ENCODE measurements around the gene NOL4L. TPM values are rescaled to one million over a fixed set of nuclear protein-coding genes. Genes with fewer than 3 reads are reported as not detected.

Gene NOL4L
- polyA plus RNA-seq, 1 experiment, result 10.9 TPM

- ChIA-PET CTCF (no interaction called here), POLR2A (no interaction called here)
- Histone ChIP-seq H3K4me3 (ENCODE audit: low read depth, low read length) (no peak overlapping the region), H3K36me3 (ENCODE audit: control insufficient read depth, insufficient read depth, low read length) (no peaks in the 10 kb centered on the region), H3K27me3 (ENCODE audit: control insufficient read depth, insufficient read depth, low read length) (no peaks in the 10 kb centered on the region)
- no peak for DNase-seq (ENCODE audit: low read depth)
- no peak for TF ChIP-seq CTCF (IDR thresholded peaks at IDR 0.05; ENCODE audit: insufficient read depth, low read depth, low read length)
Measured at GRCh38 chr20:32563311-32564272, 21.5 kb downstream of the NOL4L start.

GRCh38 chr20:32562495-32562911, 22.6 kb downstream of the NOL4L start:
- no peak for TF ChIP-seq CTCF (IDR thresholded peaks at IDR 0.05; ENCODE audit: insufficient read depth, low read depth, low read length)
- no peak for DNase-seq (ENCODE audit: low read depth)
- CTCF ChIA-PET, result no interaction called here
- POLR2A ChIA-PET, result no interaction called here
- Histone ChIP-seq H3K4me3 (ENCODE audit: low read depth, low read length) (no peak overlapping the region), H3K27me3 (ENCODE audit: control insufficient read depth, insufficient read depth, low read length) (no peaks in the 10 kb centered on the region), H3K36me3 (ENCODE audit: control insufficient read depth, insufficient read depth, low read length) (no peaks in the 10 kb centered on the region)

- no peak for TF ChIP-seq CTCF (IDR thresholded peaks at IDR 0.05; ENCODE audit: insufficient read depth, low read depth, low read length)
- Histone ChIP-seq H3K27me3 (ENCODE audit: control insufficient read depth, insufficient read depth, low read length) (no peaks in the 10 kb centered on the region), H3K36me3 (ENCODE audit: control insufficient read depth, insufficient read depth, low read length) (no peaks in the 10 kb centered on the region), H3K4me3 (ENCODE audit: low read depth, low read length) (no peak overlapping the region)
- ChIA-PET CTCF (no interaction called here), POLR2A (no interaction called here)
- no peak for DNase-seq (ENCODE audit: low read depth)
Measured at GRCh38 chr20:32560989-32561830, 23.9 kb downstream of the NOL4L start.

GRCh38 chr20:32560482-32560988, 24.6 kb downstream of the NOL4L start:
- CTCF ChIA-PET, result no interaction called here
- Histone ChIP-seq H3K4me3 (ENCODE audit: low read depth, low read length) (no peak overlapping the region), H3K27me3 (ENCODE audit: control insufficient read depth, insufficient read depth, low read length) (no peaks in the 10 kb centered on the region), H3K36me3 (ENCODE audit: control insufficient read depth, insufficient read depth, low read length) (no peaks in the 10 kb centered on the region)
- no peak for DNase-seq (ENCODE audit: low read depth)
- TF ChIP-seq CTCF (IDR thresholded peaks at IDR 0.05; ENCODE audit: insufficient read depth, low read depth, low read length), result no peak
- POLR2A ChIA-PET, result no interaction called here

Data from BJ (cell line).